Caco-2 (cell line): Measurements from ENCODE around the gene TSHZ2. TPM values are rescaled to one million over a fixed set of nuclear protein-coding genes. Genes with fewer than 3 reads are reported as not detected.

Experiments used
- BruUV-seq: library from RNA; stranded (reverse); fragments of 400-500 nt; replicated peaks from 2 replicates; lab custom pipeline; 2021; lab: Mats Ljungman, UMichigan
- CTCF ChIA-PET: fragments of 300-600 bp; sonication (Branson Sonifier 250); formaldehyde crosslinking; loops from one replicate; lab custom pipeline; 2022; ENCODE audit warnings: antibody characterized with exemption; lab: Charles Lee
- POLR2A ChIA-PET: fragments of 300-600 bp; sonication (Branson Sonifier 250); formaldehyde crosslinking; loops from one replicate; lab custom pipeline; 2022; ENCODE audit warnings: antibody characterized with exemption; lab: Charles Lee
- DNase-seq, 2 experiments: peaks; one replicate each; pipeline versions ENCODE4 v3.0.0 to v3.0.0-alpha.2; 2020 to 2022
- H3K27me3 ChIP-seq: replicated peaks from 2 replicates; pipeline ENCODE4 v1.6.0; 2011; ENCODE audit warnings: low read length; ENCODE audit not compliant: control insufficient read depth, insufficient read depth
- H3K36me3 ChIP-seq: 2 replicates; pipeline ENCODE4 v1.5.1; 2011; ENCODE audit warnings: low read length; ENCODE audit not compliant: control insufficient read depth, insufficient read depth
- H3K4me1 ChIP-seq: fragments of 250-450 bp; sonication (Bioruptor Pico); 2 replicates; pipeline ENCODE4 v1.5.1; 2020; ENCODE audit warnings: mild to moderate bottlenecking
- H3K4me3 ChIP-seq: 2 replicates; pipeline ENCODE4 v1.5.1; 2011; ENCODE audit warnings: low read depth, mild to moderate bottlenecking, control low read depth, low read length
- H3K9me3 ChIP-seq: fragments of 250-450 bp; sonication (Bioruptor Pico); 2 replicates; pipeline ENCODE4 v1.5.1; 2020; ENCODE audit warnings: mild to moderate bottlenecking, moderate library complexity
- H3K27ac Mint-ChIP-seq: one replicate; pipeline ENCODE4 v1.8.0; 2022; ENCODE audit warnings: mixed read lengths; ENCODE audit not compliant: unreplicated experiment
- H3K27me3 Mint-ChIP-seq: one replicate; pipeline ENCODE4 v1.8.0; 2022; ENCODE audit warnings: mixed read lengths; ENCODE audit not compliant: insufficient read depth, unreplicated experiment
- H3K36me3 Mint-ChIP-seq: one replicate; pipeline ENCODE4 v1.8.0; 2022; ENCODE audit warnings: mild to moderate bottlenecking, mixed read lengths; ENCODE audit not compliant: insufficient read depth, unreplicated experiment
- H3K4me1 Mint-ChIP-seq: one replicate; pipeline ENCODE4 v1.8.0; 2022; ENCODE audit warnings: low read depth, mixed read lengths; ENCODE audit not compliant: unreplicated experiment
- H3K4me3 Mint-ChIP-seq: one replicate; pipeline ENCODE4 v1.8.0; 2022; ENCODE audit warnings: mild to moderate bottlenecking, moderate library complexity, mixed read lengths; ENCODE audit not compliant: unreplicated experiment
- H3K9me3 Mint-ChIP-seq: one replicate; pipeline ENCODE4 v1.8.0; 2022; ENCODE audit warnings: mixed read lengths; ENCODE audit not compliant: unreplicated experiment
- CTCF ChIP-seq, 2 experiments: fragments of 200-600 bp in 1 of 2; IDR thresholded peaks; 1 replicate in 1 of 2; 2 replicates in 1 of 2; pipeline versions ENCODE4 v1.5.1 to v1.8.0; 2011 to 2022; ENCODE audit warnings: antibody characterized with exemption in 1 of 2, control low read depth in 1 of 2, inconsistent platforms in 1 of 2, low read depth in 1 of 2, low read length in 1 of 2, mild to moderate bottlenecking in 1 of 2, moderate library complexity in 1 of 2; ENCODE audit not compliant: insufficient read depth in 1 of 2, severe bottlenecking in 1 of 2, unreplicated experiment in 1 of 2
- intact Hi-C: fragments of 100-400 bp; cut with micrococcal nuclease; formaldehyde crosslinking; loops from one replicate; pipeline ENCODE4 v1.10.0; 2022; ENCODE audit not compliant: unreplicated experiment
- total RNA-seq: library from RNA; stranded (reverse); gene quantifications from 2 replicates; pipeline ENCODE4 v1.2.3, GENCODE V29; 2022

TSHZ2 gene
- total RNA-seq, 1 experiment from 2014 or later = 0.07 TPM

GRCh38 chr20:53180928-53181362 is 208.8 kb downstream of the TSHZ2 start:
- POLR2A ChIA-PET = no interaction called here
- Mint-ChIP-seq H3K4me1 (no peaks in the 10 kb centered on the region), H3K27me3 (peaks cover 32% of the 10 kb centered on the region), H3K36me3 (no peaks in the 10 kb centered on the region), H3K4me3 (no peak overlapping the region), H3K27ac (no peak overlapping the region), H3K9me3 (no peaks in the 10 kb centered on the region)
- H3K4me3 ChIP-seq = no peak overlapping the region
- no peaks in the 10 kb centered on the region for H3K4me1 ChIP-seq
- H3K27me3 ChIP-seq = peaks cover 2% of the 10 kb centered on the region; the same call in 1 of the 2 replicates
- DNase-seq = no peak
- BruUV-seq = no TSS peak
- no peaks in the 10 kb centered on the region for H3K9me3 ChIP-seq
- CTCF ChIA-PET = no interaction called here
- intact Hi-C loops = no loop called here
- no peaks in the 10 kb centered on the region for H3K36me3 ChIP-seq
- TF ChIP-seq CTCF (IDR thresholded peaks at IDR 0.05; ENCODE audit: insufficient read depth in 1 of 2, low read depth in 1 of 2, low read length in 1 of 2, severe bottlenecking in 1 of 2, unreplicated experiment in 1 of 2) = no peak

- DNase-seq = no peak
- H3K36me3 ChIP-seq = no peaks in the 10 kb centered on the region
- TF ChIP-seq CTCF (IDR thresholded peaks at IDR 0.05; ENCODE audit: insufficient read depth in 1 of 2, low read depth in 1 of 2, low read length in 1 of 2, severe bottlenecking in 1 of 2, unreplicated experiment in 1 of 2) = no peak
- POLR2A ChIA-PET = no interaction called here
- intact Hi-C loops = no loop called here
- H3K9me3 ChIP-seq = no peaks in the 10 kb centered on the region
- no peaks in the 10 kb centered on the region for H3K9me3 Mint-ChIP-seq
- H3K4me1 ChIP-seq = no peaks in the 10 kb centered on the region
- BruUV-seq = no TSS peak
- peaks cover 2% of the 10 kb centered on the region for H3K27me3 ChIP-seq
- H3K4me3 ChIP-seq = no peak overlapping the region
- H3K27ac Mint-ChIP-seq = no peak overlapping the region
- H3K4me1 Mint-ChIP-seq = no peaks in the 10 kb centered on the region
- H3K4me3 Mint-ChIP-seq = no peak overlapping the region
- CTCF ChIA-PET = no interaction called here
- H3K27me3 Mint-ChIP-seq = peaks cover 34% of the 10 kb centered on the region
- H3K36me3 Mint-ChIP-seq = no peaks in the 10 kb centered on the region
Observed at GRCh38 chr20:53181866-53182376, 209.8 kb downstream of the TSHZ2 start.

- H3K9me3 Mint-ChIP-seq = no peaks in the 10 kb centered on the region
- H3K4me3 ChIP-seq = no peak overlapping the region
- H3K36me3 Mint-ChIP-seq = no peaks in the 10 kb centered on the region
- CTCF ChIA-PET = no interaction called here
- no peaks in the 10 kb centered on the region for H3K4me1 Mint-ChIP-seq
- DNase-seq = no peak
- no peak for TF ChIP-seq CTCF (IDR thresholded peaks at IDR 0.05; ENCODE audit: insufficient read depth in 1 of 2, low read depth in 1 of 2, low read length in 1 of 2, severe bottlenecking in 1 of 2, unreplicated experiment in 1 of 2)
- intact Hi-C loops = no loop called here
- H3K9me3 ChIP-seq = no peaks in the 10 kb centered on the region
- no peaks in the 10 kb centered on the region for H3K36me3 ChIP-seq
- H3K27me3 ChIP-seq = peaks cover 2% of the 10 kb centered on the region
- BruUV-seq = no TSS peak
- no peak overlapping the region for H3K4me3 Mint-ChIP-seq
- POLR2A ChIA-PET = no interaction called here
- no peaks in the 10 kb centered on the region for H3K4me1 ChIP-seq
- no peak overlapping the region for H3K27ac Mint-ChIP-seq
- H3K27me3 Mint-ChIP-seq = peaks cover 41% of the 10 kb centered on the region
Observed at GRCh38 chr20:53183181-53183580, 211.0 kb downstream of the TSHZ2 start.
